Endodermal cell (in vitro differentiated cells): ENCODE data around the gene PDE4D. TPM values are rescaled to one million over a fixed set of nuclear protein-coding genes. Genes with fewer than 3 reads are reported as not detected.

Experiments used
- DNase-seq: peaks from one replicate; pipeline ENCODE4 v3.0.0-alpha.2; 2017
- H3K27ac ChIP-seq: 2 replicates; pipeline ENCODE4 v1.5.1; 2013; ENCODE audit warnings: mild to moderate bottlenecking, low read depth, low read length, moderate library complexity
- H3K27me3 ChIP-seq: 2 replicates; pipeline ENCODE4 v1.6.1; 2013; ENCODE audit warnings: mild to moderate bottlenecking, low read length, moderate library complexity; ENCODE audit not compliant: insufficient read depth, control insufficient read depth, poor library complexity, severe bottlenecking
- H3K36me3 ChIP-seq: 2 replicates; pipeline ENCODE4 v1.7.0; 2013; ENCODE audit warnings: mild to moderate bottlenecking, low read length, moderate library complexity; ENCODE audit not compliant: control insufficient read depth, insufficient read depth
- H3K4me1 ChIP-seq: one replicate; pipeline ENCODE4 v1.7.0; 2013; ENCODE audit warnings: low read length; ENCODE audit not compliant: control insufficient read depth, insufficient read depth
- H3K4me3 ChIP-seq: 2 replicates; pipeline ENCODE4 v1.5.1; 2013; ENCODE audit warnings: mild to moderate bottlenecking, low read length, moderate library complexity
- H3K9ac ChIP-seq: 2 replicates; pipeline ENCODE4 v1.6.1; 2013; ENCODE audit warnings: mild to moderate bottlenecking, low read length, moderate library complexity; ENCODE audit not compliant: poor library complexity, severe bottlenecking; ENCODE audit errors: extremely low read depth
- H3K9me3 ChIP-seq: 2 replicates; pipeline ENCODE4 v1.6.1; 2013; ENCODE audit warnings: mild to moderate bottlenecking, low read length, moderate library complexity; ENCODE audit not compliant: control insufficient read depth
- H3K27ac Mint-ChIP-seq: 2 replicates; pipeline ENCODE4 v1.8.0; 2020; ENCODE audit warnings: mixed read lengths
- H3K27me3 Mint-ChIP-seq: 2 replicates; pipeline ENCODE4 v1.8.0; 2021; ENCODE audit warnings: mild to moderate bottlenecking, mixed read lengths; ENCODE audit not compliant: insufficient read depth
- H3K36me3 Mint-ChIP-seq: 2 replicates; pipeline ENCODE4 v1.8.0; 2020; ENCODE audit warnings: low read depth, mixed read lengths
- H3K4me1 Mint-ChIP-seq: 2 replicates; pipeline ENCODE4 v1.8.0; 2020; ENCODE audit warnings: mixed read lengths
- H3K4me3 Mint-ChIP-seq: 2 replicates; pipeline ENCODE4 v1.8.0; 2020; ENCODE audit warnings: mild to moderate bottlenecking, moderate library complexity, mixed read lengths
- H3K9me3 Mint-ChIP-seq: 2 replicates; pipeline ENCODE4 v1.8.0; 2020; ENCODE audit warnings: mild to moderate bottlenecking, mixed read lengths
- WGBS, 2 experiments: methylation state at CpG; one replicate each; pipeline versions ENCODE4 v1.1.5 to v1.1.7; 2013; ENCODE audit warnings: missing lambda C conversion rate in 2 of 2, mixed read lengths in 1 of 2; ENCODE audit not compliant: insufficient coverage in 1 of 2, insufficient read length in 1 of 2; 5-methylcytosine and 5-hydroxymethylcytosine counted together
- total RNA-seq, 2 donors: library from RNA; stranded (reverse); fragmentation: NEBNext Ultra II Directional in 1 of 2; extraction: Animal tissue kit (Norgen Biotek cat#: 25700) in 1 of 2; gene quantifications; 2 replicates in 1 of 2; 3 replicates in 1 of 2; pipeline ENCODE4 v1.2.1, GENCODE V29; 2021
- TF ChIP-seq, protein P1 (sequence below): fragments of 200-600 bp; sonication (generic); conservative IDR thresholded peaks from 2 replicates; pipeline ENCODE4 v1.5.0; 2021; ENCODE audit warnings: antibody characterized with exemption, mild to moderate bottlenecking

Gene PDE4D
- total RNA-seq, 2 donors from 2014 or later: 9.2 to 11.4 TPM

GRCh38 chr5:59081693-59082092 is 811.8 kb downstream of the PDE4D start:
- Mint-ChIP-seq H3K27me3 (no peaks in the 10 kb centered on the region), H3K4me3 (no peak overlapping the region), H3K4me1 (no peaks in the 10 kb centered on the region), H3K27ac (no peak overlapping the region), H3K9me3 (no peaks in the 10 kb centered on the region), H3K36me3 (no peaks in the 10 kb centered on the region)
- no peak overlapping the region for H3K27ac ChIP-seq
- TF ChIP-seq, protein P1, sequence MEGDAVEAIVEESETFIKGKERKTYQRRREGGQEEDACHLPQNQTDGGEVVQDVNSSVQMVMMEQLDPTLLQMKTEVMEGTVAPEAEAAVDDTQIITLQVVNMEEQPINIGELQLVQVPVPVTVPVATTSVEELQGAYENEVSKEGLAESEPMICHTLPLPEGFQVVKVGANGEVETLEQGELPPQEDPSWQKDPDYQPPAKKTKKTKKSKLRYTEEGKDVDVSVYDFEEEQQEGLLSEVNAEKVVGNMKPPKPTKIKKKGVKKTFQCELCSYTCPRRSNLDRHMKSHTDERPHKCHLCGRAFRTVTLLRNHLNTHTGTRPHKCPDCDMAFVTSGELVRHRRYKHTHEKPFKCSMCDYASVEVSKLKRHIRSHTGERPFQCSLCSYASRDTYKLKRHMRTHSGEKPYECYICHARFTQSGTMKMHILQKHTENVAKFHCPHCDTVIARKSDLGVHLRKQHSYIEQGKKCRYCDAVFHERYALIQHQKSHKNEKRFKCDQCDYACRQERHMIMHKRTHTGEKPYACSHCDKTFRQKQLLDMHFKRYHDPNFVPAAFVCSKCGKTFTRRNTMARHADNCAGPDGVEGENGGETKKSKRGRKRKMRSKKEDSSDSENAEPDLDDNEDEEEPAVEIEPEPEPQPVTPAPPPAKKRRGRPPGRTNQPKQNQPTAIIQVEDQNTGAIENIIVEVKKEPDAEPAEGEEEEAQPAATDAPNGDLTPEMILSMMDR: no peak
- no peaks in the 10 kb centered on the region for H3K36me3 ChIP-seq
- 80 to 90% methylated on average over 1 of the region's 1 CpG for WGBS, 2 experiments
- no peak overlapping the region for H3K4me3 ChIP-seq
- H3K27me3 ChIP-seq: no peaks in the 10 kb centered on the region
- DNase-seq: no peak
- no peaks in the 10 kb centered on the region for H3K9me3 ChIP-seq
- H3K4me1 ChIP-seq: no peaks in the 10 kb centered on the region
- no peak overlapping the region for H3K9ac ChIP-seq

- H3K36me3 ChIP-seq: no peaks in the 10 kb centered on the region
These were observed 813.6 kb downstream of the PDE4D start for GRCh38 chr5:59079622-59080620.

DNA sequence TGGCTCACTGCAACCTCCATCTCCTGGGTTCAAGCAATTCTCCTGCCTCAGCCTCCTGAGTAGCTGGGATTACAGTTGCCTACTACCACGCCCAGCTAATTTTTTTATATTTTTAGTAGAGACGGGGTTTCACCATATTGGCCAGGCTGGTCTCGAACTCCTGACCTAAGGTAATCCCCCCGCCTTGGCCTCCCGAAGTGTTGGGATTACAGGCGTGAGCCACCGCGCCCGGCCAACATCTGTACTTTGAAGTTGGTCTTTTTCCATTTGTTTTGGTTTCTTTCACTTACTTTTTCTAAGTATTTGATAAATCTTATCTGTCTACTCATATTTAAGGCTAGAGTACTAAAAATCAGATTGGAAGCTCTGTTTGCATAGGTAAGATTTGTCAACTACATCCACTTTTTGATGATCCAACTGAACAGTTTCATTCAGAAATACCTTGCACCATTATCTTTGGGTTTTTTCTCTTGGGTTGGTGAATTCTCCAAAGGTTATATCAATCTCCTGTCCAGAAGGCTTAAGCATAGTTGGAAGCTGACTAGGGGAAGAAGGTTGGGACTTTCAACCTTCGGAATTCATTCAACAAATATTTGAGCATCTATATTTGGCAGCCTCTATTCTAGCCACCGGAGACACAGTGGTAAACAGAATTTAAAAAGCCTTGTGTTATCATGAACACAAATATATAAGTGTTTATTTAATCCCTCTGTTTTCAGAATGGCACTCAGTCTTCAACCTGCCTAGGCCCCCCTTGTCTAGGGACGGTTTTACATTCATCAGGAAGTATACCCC is 821.6 kb downstream of the PDE4D start:
- peaks cover 13% of the 10 kb centered on the region for H3K4me1 Mint-ChIP-seq

More at GRCh38 chr5:59079622-59080620, 813.6 kb downstream of the PDE4D start:
- Histone ChIP-seq H3K4me3 (no peak overlapping the region), H3K9ac (no peak overlapping the region), H3K27me3 (no peaks in the 10 kb centered on the region), H3K27ac (no peak overlapping the region), H3K4me1 (no peaks in the 10 kb centered on the region), H3K9me3 (no peaks in the 10 kb centered on the region)
- H3K9me3 Mint-ChIP-seq: no peaks in the 10 kb centered on the region
- no peaks in the 10 kb centered on the region for H3K4me1 Mint-ChIP-seq
- H3K4me3 Mint-ChIP-seq: no peak overlapping the region
- TF ChIP-seq, protein P1: no peak
- H3K27ac Mint-ChIP-seq: no peak overlapping the region
- WGBS, 2 experiments: 87 to 90% methylated on average over 7 of the region's 7 CpGs
- no peaks in the 10 kb centered on the region for H3K36me3 Mint-ChIP-seq
- H3K27me3 Mint-ChIP-seq: no peaks in the 10 kb centered on the region
- DNase-seq: no peak

More for the DNA sequence above, 821.6 kb downstream of the PDE4D start:
- no peaks in the 10 kb centered on the region for H3K9me3 Mint-ChIP-seq
- H3K27ac Mint-ChIP-seq: no peak overlapping the region
- TF ChIP-seq, protein P1: no peak
- H3K9ac ChIP-seq: no peak overlapping the region
- 90 to 94% methylated on average over 6 to 12 of the region's 12 CpGs for WGBS, 2 experiments
- H3K9me3 ChIP-seq: no peaks in the 10 kb centered on the region
- DNase-seq: no peak
- no peaks in the 10 kb centered on the region for H3K36me3 Mint-ChIP-seq
- no peaks in the 10 kb centered on the region for H3K4me1 ChIP-seq
- H3K27me3 ChIP-seq: no peaks in the 10 kb centered on the region
- no peak overlapping the region for H3K4me3 ChIP-seq
- H3K4me3 Mint-ChIP-seq: no peak overlapping the region
- no peaks in the 10 kb centered on the region for H3K27me3 Mint-ChIP-seq
- no peak overlapping the region for H3K27ac ChIP-seq
- no peaks in the 10 kb centered on the region for H3K36me3 ChIP-seq
